HG03139 (cell line): ENCODE measurements around the gene PPP1R8.
"Not testable (repeated sequence)": the region's sequence is repeated elsewhere in the genome, so short reads cannot be mapped to it uniquely, and the experiment has no call there.

Experiments
- ATAC-seq: cut with Tn5 transposase; IDR thresholded peaks from one replicate; pipeline ENCODE4 v1.9.1; 2021; ENCODE audit not compliant: unreplicated experiment

The PPP1R8 gene

GRCh38 chr1:27830621-27831440, at the start of gene PPP1R8:
Gene PPP1R8 (plus strand): TSS chr1:27830782. CDS start chr1:27830836, 54 bp downstream.
- peak; percentile 81 for ATAC-seq

- no peak for ATAC-seq
Measured at GRCh38 chr1:27782950-27783349, 47.6 kb upstream of the PPP1R8 start.

GRCh38 chr1:27784700-27785099, 45.9 kb upstream of the PPP1R8 start:
- ATAC-seq = no peak

GRCh38 chr1:27785781-27786455, 44.7 kb upstream of the PPP1R8 start:
- ATAC-seq = no peak

GRCh38 chr1:27787895-27788294, 42.7 kb upstream of the PPP1R8 start:
- no peak for ATAC-seq

- ATAC-seq = no peak
Measured at GRCh38 chr1:27789540-27790041, 41.0 kb upstream of the PPP1R8 start.

GRCh38 chr1:27790270-27790669, 40.3 kb upstream of the PPP1R8 start:
- ATAC-seq = not testable (repeated sequence)

GRCh38 chr1:27795601-27796000, 35.0 kb upstream of the PPP1R8 start:
- no peak for ATAC-seq

GRCh38 chr1:27804791-27805190, 25.8 kb upstream of the PPP1R8 start:
- no peak for ATAC-seq

- ATAC-seq = no peak
Measured at GRCh38 chr1:27806758-27807157, 23.8 kb upstream of the PPP1R8 start.

GRCh38 chr1:27807385-27807784, 23.2 kb upstream of the PPP1R8 start:
- no peak for ATAC-seq

GRCh38 chr1:27808131-27808530, 22.5 kb upstream of the PPP1R8 start:
- ATAC-seq = not testable (repeated sequence)

GRCh38 chr1:27809883-27810282, 20.7 kb upstream of the PPP1R8 start:
- no peak for ATAC-seq

- no peak for ATAC-seq
Measured at GRCh38 chr1:27811741-27812500, 18.7 kb upstream of the PPP1R8 start.

- no peak for ATAC-seq
Measured at GRCh38 chr1:27816921-27817630, 13.5 kb upstream of the PPP1R8 start.

- ATAC-seq = no peak
Measured at GRCh38 chr1:27821761-27822315, 8.7 kb upstream of the PPP1R8 start.

GRCh38 chr1:27823784-27824183, 6.8 kb upstream of the PPP1R8 start:
- ATAC-seq = no peak

- no peak for ATAC-seq
Measured at GRCh38 chr1:27824411-27824810, 6.2 kb upstream of the PPP1R8 start.

- not testable (repeated sequence) for ATAC-seq
Measured at GRCh38 chr1:27829339-27829960, 1.1 kb upstream of the PPP1R8 start.
